ENCODE results near the gene EXPH5. TPM values are rescaled to one million over a fixed set of nuclear protein-coding genes. Genes with fewer than 3 reads are reported as not detected.

The EXPH5 gene
- total and polyA plus RNA-seq, 9 of the 15 experiments (the other 6 are each of a cell fraction or from before 2014, with no cell fraction given): 1.3 to 8.5 (median 4.8) TPM

- no peak; the same call in 1 of the 2 replicates for TF ChIP-seq ZFX (CRISPR knock-in tag; IDR thresholded peaks at IDR 0.05)
- peak; percentile 56 for TF ChIP-seq BHLHE40 (IDR thresholded peaks at IDR 0.05; ENCODE audit: low read length)
- peak; percentile 29; the same call in 1 of the 2 replicates for TF ChIP-seq NKRF (IDR thresholded peaks at IDR 0.05; ENCODE audit: borderline replicate concordance)
- peak in 1 of 2 experiments; percentile 71; a peak in 1 of 4 replicates for TF ChIP-seq TEAD1 (CRISPR knock-in tag; IDR thresholded peaks at IDR 0.05)
- TF ChIP-seq JUN (IDR thresholded peaks at IDR 0.05; ENCODE audit: borderline replicate concordance, low read depth, low read length): no peak
- TF ChIP-seq JUN (CRISPR knock-in tag; IDR thresholded peaks at IDR 0.05; ENCODE audit: borderline replicate concordance): peak; percentile 27; the same call in 1 of the 2 replicates
- 0 out of 2 replicates have a peak, but pooled peaks have one; percentile 39 for TF ChIP-seq GATAD2A (IDR thresholded peaks at IDR 0.05)
- TF ChIP-seq CCNT2 (IDR thresholded peaks at IDR 0.05; ENCODE audit: borderline replicate concordance, extremely low read depth, insufficient read length, low read depth, low read length): no peak
- peak; percentile 58; the same call in 1 of the 2 replicates for TF ChIP-seq ARID4B (CRISPR knock-in tag; IDR thresholded peaks at IDR 0.05)
- no peak for TF ChIP-seq CBX3 (IDR thresholded peaks at IDR 0.05; ENCODE audit: borderline replicate concordance in 1 of 2, low read length in 2 of 2)
- TF ChIP-seq HDAC1 (IDR thresholded peaks at IDR 0.05): peak in 1 of 2 experiments; percentile 60; a peak in 2 of 4 replicates
- no peak for TF ChIP-seq MYBL2 (IDR thresholded peaks at IDR 0.05; ENCODE audit: low read depth)
- TF ChIP-seq MYBL2 (CRISPR knock-in tag; IDR thresholded peaks at IDR 0.05; ENCODE audit: borderline replicate concordance): no peak
- TF ChIP-seq TFAP4 (CRISPR knock-in tag; IDR thresholded peaks at IDR 0.05; ENCODE audit: borderline replicate concordance): peak; percentile 62; the same call in 1 of the 2 replicates
- TF ChIP-seq GABPA (tag; conservative IDR thresholded peaks at IDR 0.05; ENCODE audit: low read depth): no peak
- TF ChIP-seq SIN3A (IDR thresholded peaks at IDR 0.05; ENCODE audit: borderline replicate concordance in 2 of 2, control insufficient read depth in 1 of 2, low read depth in 2 of 2, low read length in 2 of 2): peak in 1 of 2 experiments; percentile 26; a peak in 1 of 4 replicates
- no peak for TF ChIP-seq IRF9 (tag; IDR thresholded peaks at IDR 0.05)
- peak; percentile 76 for TF ChIP-seq RBFOX2 (IDR thresholded peaks at IDR 0.05; ENCODE audit: low read depth, low read length)
Measured at GRCh38 chr11:108592591-108593213, 866 bp downstream of the EXPH5 start (continued).
